ENCODE results near the gene C2CD4A.

DNA sequence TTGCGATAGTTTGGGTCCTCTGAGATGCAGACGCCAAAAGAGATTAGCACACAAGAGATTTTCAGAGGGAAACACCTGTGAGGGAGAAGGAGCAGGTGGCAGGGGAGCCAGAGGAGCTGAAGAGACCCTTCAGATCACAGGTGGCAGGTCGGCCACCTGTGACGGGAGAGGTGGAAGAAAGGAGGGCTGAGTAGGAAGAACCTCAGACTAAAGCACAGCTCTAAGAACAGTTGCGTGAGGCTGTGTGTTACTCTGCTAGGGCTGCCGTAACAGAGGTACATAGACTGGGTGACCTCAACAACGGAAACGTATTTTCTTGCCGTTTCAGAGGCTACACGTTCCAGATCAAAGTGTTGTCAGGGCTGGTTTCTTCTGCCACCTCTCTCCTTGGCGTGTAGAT, 38.5 kb downstream of the C2CD4A start:
- no peak for TF ChIP-seq CTCF (IDR thresholded peaks at IDR 0.05; ENCODE audit: low read depth, low read length, missing input control)
- TF ChIP-seq TAF1 (conservative IDR thresholded peaks at IDR 0.05): no peak
- TF ChIP-seq JUND (IDR thresholded peaks at IDR 0.05): no peak
- TF ChIP-seq, protein P1, sequence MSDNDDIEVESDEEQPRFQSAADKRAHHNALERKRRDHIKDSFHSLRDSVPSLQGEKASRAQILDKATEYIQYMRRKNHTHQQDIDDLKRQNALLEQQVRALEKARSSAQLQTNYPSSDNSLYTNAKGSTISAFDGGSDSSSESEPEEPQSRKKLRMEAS (IDR thresholded peaks at IDR 0.05): no peak
